SU-DHL-6 (cell line): ENCODE measurements around the gene ASB18.

Experiments used
- H2AFZ ChIP-seq: fragments of 200-600 bp; sonication (generic); 2 replicates; pipeline ENCODE4 v1.6.1; 2014; ENCODE audit warnings: low read depth, mild to moderate bottlenecking, moderate library complexity, mixed read lengths, antibody characterized with exemption, low read length; ENCODE audit not compliant: severe bottlenecking
- H3F3A ChIP-seq: fragments of 200-600 bp; shearing (Covaris generic); 2 replicates; pipeline ENCODE4 v1.6.0; 2016; ENCODE audit warnings: antibody characterized with exemption, mild to moderate bottlenecking; ENCODE audit not compliant: insufficient read depth
- H3K27ac ChIP-seq: fragments of 200-600 bp; sonication (generic); 2 replicates; pipeline ENCODE4 v1.5.1; 2016; ENCODE audit warnings: low read depth, mild to moderate bottlenecking, low read length, moderate library complexity, mixed read lengths
- H3K27me3 ChIP-seq: fragments of 200-600 bp; sonication (generic), shearing (Covaris generic); 2 replicates; pipeline ENCODE4 v1.6.0; 2014; ENCODE audit warnings: mild to moderate bottlenecking, low read length
- H3K36me3 ChIP-seq: fragments of 200-600 bp; sonication (generic); 2 replicates; pipeline ENCODE4 v1.6.1; 2014; ENCODE audit warnings: mild to moderate bottlenecking, low read length, mixed read lengths
- H3K4me2 ChIP-seq: fragments of 300-600, 200-600 bp; shearing (Covaris generic), sonication (generic); 2 replicates; pipeline ENCODE4 v1.6.0; 2014; ENCODE audit warnings: low read length, low read depth, mild to moderate bottlenecking; ENCODE audit not compliant: poor library complexity, severe bottlenecking
- H3K4me3 ChIP-seq: fragments of 200-600 bp; sonication (generic); 2 replicates; pipeline ENCODE4 v1.5.1; 2014; ENCODE audit warnings: antibody characterized with exemption, low read length, mild to moderate bottlenecking, mixed read lengths; ENCODE audit not compliant: insufficient read depth, poor library complexity, severe bottlenecking
- H3K79me2 ChIP-seq: fragments of 200-600 bp; sonication (generic); 2 replicates; pipeline ENCODE4 v1.6.1; 2014; ENCODE audit warnings: mild to moderate bottlenecking, low read length, moderate library complexity; ENCODE audit not compliant: insufficient read depth
- H3K9ac ChIP-seq: fragments of 200-600 bp; sonication (generic); 2 replicates; pipeline ENCODE4 v1.7.0; 2014; ENCODE audit warnings: mild to moderate bottlenecking, low read length
- H3K9me2 ChIP-seq: fragments of 200-600 bp; sonication (generic); replicated peaks from 2 replicates; pipeline ENCODE4 v1.6.1; 2014; ENCODE audit warnings: low read length; ENCODE audit not compliant: insufficient read depth
- H3K9me3 ChIP-seq: fragments of 200-600 bp; sonication (generic); 2 replicates; pipeline ENCODE4 v1.6.1; 2014; ENCODE audit warnings: low read length, mixed read lengths; ENCODE audit not compliant: insufficient read depth
- H4K20me1 ChIP-seq: fragments of 200-600 bp; sonication (generic); 2 replicates; pipeline ENCODE4 v1.6.1; 2014; ENCODE audit warnings: low read depth, mild to moderate bottlenecking, antibody characterized with exemption, low read length, moderate library complexity, mixed read lengths
- CTCF ChIP-seq: fragments of 200-600 bp; sonication (generic); IDR thresholded peaks from one replicate; pipeline ENCODE4 v1.5.1; 2017; ENCODE audit warnings: antibody characterized with exemption, mild to moderate bottlenecking, low read length, moderate library complexity; ENCODE audit not compliant: insufficient read depth, poor library complexity, severe bottlenecking
- EZH2phosphoT487 ChIP-seq: fragments of 200-600 bp; sonication (generic), shearing (Covaris generic); conservative IDR thresholded peaks from 2 replicates; pipeline ENCODE4 v1.6.1; 2018; ENCODE audit warnings: mild to moderate bottlenecking, antibody characterized with exemption, low read length, moderate library complexity, mixed read lengths

ASB18 gene

GRCh38 chr2:236264256-236264655 lies at the start of gene ASB18:
Gene ASB18, minus strand, starts transcription at chr2:236264406. Its CDS starts 61 bp downstream, at chr2:236264345.
- H3K9me2 ChIP-seq, result no peaks in the 10 kb centered on the region
- no peak for TF ChIP-seq CTCF
- TF ChIP-seq EZH2phosphoT487, result no peak
- no peaks in the 10 kb centered on the region for H3F3A ChIP-seq
- no peaks in the 10 kb centered on the region for H3K36me3 ChIP-seq
- H2AFZ ChIP-seq, result no peak within 1 kb of the TSS
- no peak within 1 kb of the TSS for H3K9ac ChIP-seq
- H3K27me3 ChIP-seq, result no peaks in the 10 kb centered on the region
- H3K27ac ChIP-seq, result no peak within 1 kb of the TSS
- no peak within 1 kb of the TSS for H3K4me3 ChIP-seq
- H4K20me1 ChIP-seq, result no peaks in the 10 kb centered on the region
- no peak within 1 kb of the TSS for H3K4me2 ChIP-seq
- H3K9me3 ChIP-seq, result peaks cover 2% of the 10 kb centered on the region; the same call in 1 of the 2 replicates
- no peaks in the 10 kb centered on the region for H3K79me2 ChIP-seq

- Histone ChIP-seq H3K36me3 (no peaks in the 10 kb centered on the region), H4K20me1 (no peaks in the 10 kb centered on the region), H2AFZ (no peak overlapping the region), H3K4me2 (no peak overlapping the region), H3K9ac (no peak overlapping the region), H3K27ac (no peak overlapping the region), H3K9me3 (no peaks in the 10 kb centered on the region), H3K27me3 (no peaks in the 10 kb centered on the region), H3K79me2 (no peaks in the 10 kb centered on the region), H3K4me3 (no peak overlapping the region), H3F3A (no peaks in the 10 kb centered on the region), H3K9me2 (no peaks in the 10 kb centered on the region)
- TF ChIP-seq EZH2phosphoT487 (no peak), CTCF (no peak)
These were observed 47.1 kb upstream of the ASB18 start for GRCh38 chr2:236311286-236311685.

- Histone ChIP-seq H3K27ac (no peak overlapping the region), H3F3A (no peaks in the 10 kb centered on the region), H3K36me3 (no peaks in the 10 kb centered on the region), H3K27me3 (no peaks in the 10 kb centered on the region), H3K9me3 (no peaks in the 10 kb centered on the region), H3K79me2 (no peaks in the 10 kb centered on the region), H3K9me2 (no peaks in the 10 kb centered on the region), H2AFZ (no peak overlapping the region), H4K20me1 (no peaks in the 10 kb centered on the region), H3K4me2 (no peak overlapping the region), H3K4me3 (no peak overlapping the region), H3K9ac (no peak overlapping the region)
- TF ChIP-seq CTCF, result no peak
- no peak for TF ChIP-seq EZH2phosphoT487
These were observed 45.4 kb upstream of the ASB18 start for GRCh38 chr2:236309669-236310029.
